Hepatocyte (in vitro differentiated cells): ENCODE measurements around the gene SREBF1. TPM values are rescaled to one million over a fixed set of nuclear protein-coding genes. Genes with fewer than 3 reads are reported as not detected.

Experiments
- DNase-seq: peaks from one replicate; pipeline ENCODE4 v3.0.0-alpha.2; 2016; ENCODE audit warnings: low spot score
- H2AFZ ChIP-seq: fragments of 200-600 bp; sonication (generic); 2 replicates; pipeline ENCODE4 v1.6.0; 2016; ENCODE audit warnings: antibody characterized with exemption, mild to moderate bottlenecking
- H3K27ac ChIP-seq: fragments of 200-600 bp; sonication (generic); 2 replicates; pipeline ENCODE4 v1.5.1; 2016; ENCODE audit warnings: mild to moderate bottlenecking
- H3K27me3 ChIP-seq: fragments of 200-600 bp; sonication (generic); 2 replicates; pipeline ENCODE4 v1.6.1; 2016
- H3K36me3 ChIP-seq: fragments of 200-600 bp; sonication (generic); replicated peaks from 2 replicates; pipeline ENCODE4 v1.5.1; 2016; ENCODE audit warnings: low read depth; ENCODE audit not compliant: insufficient read depth
- H3K4me1 ChIP-seq: fragments of 200-600 bp; sonication (generic); 2 replicates; pipeline ENCODE4 v1.5.1; 2016; ENCODE audit warnings: mild to moderate bottlenecking, moderate library complexity; ENCODE audit not compliant: insufficient read depth
- H3K4me2 ChIP-seq: fragments of 200-600 bp; sonication (generic); 2 replicates; pipeline ENCODE4 v1.6.0; 2016
- H3K4me3 ChIP-seq: fragments of 200-600 bp; sonication (generic); 2 replicates; pipeline ENCODE4 v1.5.1; 2016; ENCODE audit warnings: mild to moderate bottlenecking
- H3K79me2 ChIP-seq: fragments of 200-600 bp; sonication (generic); 2 replicates; pipeline ENCODE4 v1.6.0; 2017; ENCODE audit warnings: mild to moderate bottlenecking
- H3K9me2 ChIP-seq: fragments of 200-600 bp; sonication (generic); replicated peaks from 2 replicates; pipeline ENCODE4 v1.6.0; 2017; ENCODE audit warnings: mild to moderate bottlenecking; ENCODE audit not compliant: insufficient read depth
- H3K9me3 ChIP-seq: fragments of 200-600 bp; sonication (generic); 2 replicates; pipeline ENCODE4 v1.5.1; 2016; ENCODE audit warnings: low read depth, mild to moderate bottlenecking
- H4K20me1 ChIP-seq: fragments of 200-600 bp; sonication (generic); 2 replicates; pipeline ENCODE4 v1.6.0; 2016; ENCODE audit warnings: mild to moderate bottlenecking; ENCODE audit not compliant: insufficient read depth, poor library complexity, severe bottlenecking
- CTCF ChIP-seq: fragments of 200-600 bp; sonication (generic); IDR thresholded peaks from 2 replicates; pipeline ENCODE4 v1.5.1; 2016; ENCODE audit warnings: antibody characterized with exemption, mild to moderate bottlenecking; ENCODE audit not compliant: poor library complexity
- EZH2 ChIP-seq: fragments of 200-600 bp; sonication (generic); IDR thresholded peaks from 2 replicates; pipeline ENCODE4 v1.6.1; 2016; ENCODE audit warnings: antibody characterized with exemption, mild to moderate bottlenecking, borderline replicate concordance
- EZH2phosphoT487 ChIP-seq: fragments of 200-600 bp; sonication (generic); IDR thresholded peaks from one replicate; pipeline ENCODE4 v1.6.1; 2018; ENCODE audit warnings: antibody characterized with exemption, mild to moderate bottlenecking, low read depth, moderate library complexity; ENCODE audit not compliant: unreplicated experiment, severe bottlenecking
- WGBS: methylation state at CpG from one replicate; pipeline ENCODE4 v1.1.6; 2016; ENCODE audit warnings: low lambda C conversion rate; ENCODE audit errors: missing lambda C conversion rate; 5-methylcytosine and 5-hydroxymethylcytosine counted together
- polyA plus RNA-seq: library from polyadenylated mRNA; unstranded; fragments of >200 nt; fragmentation: Nextera tagmentation; extraction: Ambion mirVana; gene quantifications from 2 replicates; pipeline ENCODE4 v1.2.1, GENCODE V29; 2016
- total RNA-seq: library from RNA; depleted of rRNA; stranded (reverse); fragments of >200 nt; gene quantifications from 2 replicates; pipeline ENCODE4 v1.2.3, GENCODE V29; 2014

Gene SREBF1
- total and polyA plus RNA-seq, 2 experiments from 2014 or later: 57.1 to 140 TPM

GRCh38 chr17:17806035-17806434, 30.8 kb downstream of the SREBF1 start:
- 91% methylated on average over 4 of the region's 4 CpGs for whole genome bisulfite sequencing
- Histone ChIP-seq H3K9me2 (no peaks in the 10 kb centered on the region), H3K79me2 (peaks cover 3% of the 10 kb centered on the region), H2AFZ (no peak overlapping the region), H3K36me3 (no peaks in the 10 kb centered on the region), H3K4me1 (peaks cover 24% of the 10 kb centered on the region), H3K4me3 (no peak overlapping the region), H3K27me3 (no peaks in the 10 kb centered on the region), H3K4me2 (no peak overlapping the region), H4K20me1 (peaks cover 16% of the 10 kb centered on the region), H3K9me3 (no peaks in the 10 kb centered on the region), H3K27ac (no peak overlapping the region)
- no peak for DNase-seq
- TF ChIP-seq CTCF: no peak
- no peak for TF ChIP-seq EZH2phosphoT487
- no peak for TF ChIP-seq EZH2

GRCh38 chr17:17805575-17805974, 31.2 kb downstream of the SREBF1 start:
- Histone ChIP-seq H3K27me3 (no peaks in the 10 kb centered on the region), H3K9me3 (no peaks in the 10 kb centered on the region), H3K79me2 (peaks cover 3% of the 10 kb centered on the region), H3K4me3 (no peak overlapping the region), H4K20me1 (peaks cover 16% of the 10 kb centered on the region), H3K4me2 (no peak overlapping the region), H3K27ac (no peak overlapping the region), H3K4me1 (peaks cover 20% of the 10 kb centered on the region), H2AFZ (no peak overlapping the region), H3K9me2 (no peaks in the 10 kb centered on the region), H3K36me3 (no peaks in the 10 kb centered on the region)
- DNase-seq: no peak
- no peak for TF ChIP-seq CTCF
- TF ChIP-seq EZH2: no peak
- WGBS: 91% methylated on average over 9 of the region's 9 CpGs

GRCh38 chr17:17804007-17804406, 32.8 kb downstream of the SREBF1 start:
- 98% methylated on average over 3 of the region's 3 CpGs for WGBS
- no peaks in the 10 kb centered on the region for H3K9me3 ChIP-seq
- peaks cover 4% of the 10 kb centered on the region for H3K4me1 ChIP-seq
- no peak overlapping the region for H3K4me3 ChIP-seq
- H4K20me1 ChIP-seq: peaks cover 11% of the 10 kb centered on the region
- no peaks in the 10 kb centered on the region for H3K27me3 ChIP-seq
- no peaks in the 10 kb centered on the region for H3K36me3 ChIP-seq
- H3K79me2 ChIP-seq: peaks cover 5% of the 10 kb centered on the region
- DNase-seq: no peak
- H3K9me2 ChIP-seq: no peaks in the 10 kb centered on the region
- TF ChIP-seq EZH2 (no peak), EZH2phosphoT487 (no peak), CTCF (no peak)
- no peak overlapping the region for H3K27ac ChIP-seq
- H3K4me2 ChIP-seq: no peak overlapping the region
- no peak overlapping the region for H2AFZ ChIP-seq
